Ishikawa (cell line): ENCODE measurements around the gene FDXR.

Experiments
- CEBPB ChIP-seq: IDR thresholded peaks from 2 replicates; pipeline ENCODE4 v1.6.1; 2012
- CREB1 ChIP-seq: IDR thresholded peaks from 2 replicates; pipeline ENCODE4 v1.6.1; 2012; ENCODE audit warnings: low read depth
- EGR1 ChIP-seq: IDR thresholded peaks from 2 replicates; pipeline ENCODE4 v1.6.1; 2012
- EP300 ChIP-seq: IDR thresholded peaks from 2 replicates; pipeline ENCODE4 v1.6.1; 2012; ENCODE audit warnings: borderline replicate concordance
- FOXM1 ChIP-seq: IDR thresholded peaks from 2 replicates; pipeline ENCODE4 v1.6.1; 2012; ENCODE audit warnings: low read depth, borderline replicate concordance
- NFIC ChIP-seq: IDR thresholded peaks from 2 replicates; pipeline ENCODE4 v1.6.1; 2012
- RAD21 ChIP-seq: IDR thresholded peaks from 2 replicates; pipeline ENCODE4 v1.6.1; 2012; ENCODE audit warnings: low read depth
- TAF1 ChIP-seq: IDR thresholded peaks from 2 replicates; pipeline ENCODE4 v1.6.1; 2012; ENCODE audit warnings: low read depth, mild to moderate bottlenecking
- TCF12 ChIP-seq: IDR thresholded peaks from 2 replicates; pipeline ENCODE4 v1.6.1; 2012; ENCODE audit warnings: low read depth
- TEAD4 ChIP-seq: IDR thresholded peaks from 2 replicates; pipeline ENCODE4 v1.6.1; 2012
- YY1 ChIP-seq: IDR thresholded peaks from 2 replicates; pipeline ENCODE4 v1.6.1; 2012; ENCODE audit warnings: low read depth
- ZBTB7A ChIP-seq: IDR thresholded peaks from 2 replicates; pipeline ENCODE4 v1.6.1; 2012; ENCODE audit warnings: low read depth
- TF ChIP-seq, protein P1 (sequence below): IDR thresholded peaks from 2 replicates; pipeline ENCODE4 v1.6.1; 2012
- TF ChIP-seq, protein P2 (sequence below): IDR thresholded peaks from 2 replicates; pipeline ENCODE4 v1.6.1; 2012; ENCODE audit warnings: low read depth, mild to moderate bottlenecking
- TF ChIP-seq, protein P3 (sequence below): IDR thresholded peaks from 2 replicates; pipeline ENCODE4 v1.6.1; 2012

FDXR gene

DNA sequence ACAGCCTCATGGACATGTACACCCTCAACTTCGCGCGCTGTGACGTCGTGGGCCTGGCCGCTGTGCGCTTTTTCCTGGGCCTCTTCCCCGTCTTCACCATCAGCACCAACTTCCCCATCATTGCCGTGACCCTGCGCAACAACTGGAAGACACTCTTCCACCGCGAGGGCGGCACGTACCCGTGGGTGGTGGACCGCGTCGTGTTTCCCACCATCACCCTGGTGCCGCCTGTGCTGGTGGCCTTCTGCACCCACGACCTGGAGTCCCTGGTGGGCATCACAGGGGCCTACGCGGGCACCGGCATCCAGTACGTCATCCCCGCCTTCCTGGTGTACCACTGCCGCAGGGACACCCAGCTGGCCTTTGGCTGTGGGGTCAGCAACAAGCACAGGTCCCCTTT is 36.6 kb downstream of the FDXR start:
- TF ChIP-seq, protein P1, sequence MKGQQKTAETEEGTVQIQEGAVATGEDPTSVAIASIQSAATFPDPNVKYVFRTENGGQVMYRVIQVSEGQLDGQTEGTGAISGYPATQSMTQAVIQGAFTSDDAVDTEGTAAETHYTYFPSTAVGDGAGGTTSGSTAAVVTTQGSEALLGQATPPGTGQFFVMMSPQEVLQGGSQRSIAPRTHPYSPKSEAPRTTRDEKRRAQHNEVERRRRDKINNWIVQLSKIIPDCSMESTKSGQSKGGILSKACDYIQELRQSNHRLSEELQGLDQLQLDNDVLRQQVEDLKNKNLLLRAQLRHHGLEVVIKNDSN = no peak
- TF ChIP-seq YY1 (no peak), EP300 (no peak), TCF12 (no peak), CREB1 (no peak), TEAD4 (no peak), CEBPB (no peak), ZBTB7A (no peak), NFIC (no peak), EGR1 (no peak), FOXM1 (no peak), TAF1 (no peak), RAD21 (no peak)
- TF ChIP-seq, protein P2, sequence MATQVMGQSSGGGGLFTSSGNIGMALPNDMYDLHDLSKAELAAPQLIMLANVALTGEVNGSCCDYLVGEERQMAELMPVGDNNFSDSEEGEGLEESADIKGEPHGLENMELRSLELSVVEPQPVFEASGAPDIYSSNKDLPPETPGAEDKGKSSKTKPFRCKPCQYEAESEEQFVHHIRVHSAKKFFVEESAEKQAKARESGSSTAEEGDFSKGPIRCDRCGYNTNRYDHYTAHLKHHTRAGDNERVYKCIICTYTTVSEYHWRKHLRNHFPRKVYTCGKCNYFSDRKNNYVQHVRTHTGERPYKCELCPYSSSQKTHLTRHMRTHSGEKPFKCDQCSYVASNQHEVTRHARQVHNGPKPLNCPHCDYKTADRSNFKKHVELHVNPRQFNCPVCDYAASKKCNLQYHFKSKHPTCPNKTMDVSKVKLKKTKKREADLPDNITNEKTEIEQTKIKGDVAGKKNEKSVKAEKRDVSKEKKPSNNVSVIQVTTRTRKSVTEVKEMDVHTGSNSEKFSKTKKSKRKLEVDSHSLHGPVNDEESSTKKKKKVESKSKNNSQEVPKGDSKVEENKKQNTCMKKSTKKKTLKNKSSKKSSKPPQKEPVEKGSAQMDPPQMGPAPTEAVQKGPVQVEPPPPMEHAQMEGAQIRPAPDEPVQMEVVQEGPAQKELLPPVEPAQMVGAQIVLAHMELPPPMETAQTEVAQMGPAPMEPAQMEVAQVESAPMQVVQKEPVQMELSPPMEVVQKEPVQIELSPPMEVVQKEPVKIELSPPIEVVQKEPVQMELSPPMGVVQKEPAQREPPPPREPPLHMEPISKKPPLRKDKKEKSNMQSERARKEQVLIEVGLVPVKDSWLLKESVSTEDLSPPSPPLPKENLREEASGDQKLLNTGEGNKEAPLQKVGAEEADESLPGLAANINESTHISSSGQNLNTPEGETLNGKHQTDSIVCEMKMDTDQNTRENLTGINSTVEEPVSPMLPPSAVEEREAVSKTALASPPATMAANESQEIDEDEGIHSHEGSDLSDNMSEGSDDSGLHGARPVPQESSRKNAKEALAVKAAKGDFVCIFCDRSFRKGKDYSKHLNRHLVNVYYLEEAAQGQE = no peak
- TF ChIP-seq, protein P3, sequence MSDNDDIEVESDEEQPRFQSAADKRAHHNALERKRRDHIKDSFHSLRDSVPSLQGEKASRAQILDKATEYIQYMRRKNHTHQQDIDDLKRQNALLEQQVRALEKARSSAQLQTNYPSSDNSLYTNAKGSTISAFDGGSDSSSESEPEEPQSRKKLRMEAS = no peak

DNA sequence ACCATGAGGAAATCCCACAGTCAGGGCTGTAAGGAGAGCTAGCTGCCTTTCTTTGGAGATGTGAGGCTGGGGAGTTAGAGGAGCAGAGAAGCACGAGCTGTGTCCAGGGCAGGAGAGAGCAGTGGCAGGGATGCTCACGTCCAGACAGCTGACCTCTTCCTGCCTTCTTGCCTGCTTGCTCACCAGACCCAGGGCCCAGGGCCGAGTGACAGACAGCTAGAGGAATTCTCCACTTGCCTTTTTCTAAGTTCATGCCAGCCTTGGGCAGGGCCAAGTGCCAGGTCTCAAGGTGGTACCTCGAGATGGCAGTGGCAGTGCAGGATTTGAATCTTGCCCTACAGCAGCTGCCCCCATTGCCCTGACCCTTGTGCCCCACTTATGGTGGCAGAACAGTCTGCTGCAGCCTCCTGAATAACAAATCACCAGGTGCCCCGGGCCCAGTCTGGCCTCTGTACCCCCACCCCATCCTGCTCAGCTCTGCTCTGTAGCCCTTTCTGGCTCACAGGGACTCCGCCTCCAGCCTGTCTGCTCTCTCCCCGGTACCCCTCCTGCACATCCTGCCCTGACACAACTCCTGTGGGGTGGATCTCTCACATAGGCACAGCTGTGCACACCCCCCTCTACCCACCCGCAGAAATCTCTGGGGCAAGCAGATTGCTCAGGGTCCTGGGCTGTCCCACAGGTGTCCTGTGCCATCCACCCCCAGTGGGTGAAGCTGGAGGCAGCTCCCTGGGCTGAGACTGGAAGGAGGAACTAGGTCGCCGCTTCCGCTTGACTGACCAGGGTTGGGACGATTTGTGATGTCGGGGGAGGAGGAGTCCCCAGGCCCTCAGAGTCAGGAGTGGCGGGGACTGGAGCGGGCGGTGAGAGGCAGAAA is 39.1 kb downstream of the FDXR start:
- TF ChIP-seq TAF1 = no peak
- no peak for TF ChIP-seq CEBPB
- TF ChIP-seq, protein P1 = no peak
- TF ChIP-seq TEAD4 = no peak
- TF ChIP-seq YY1 = no peak
- TF ChIP-seq NFIC = no peak
- TF ChIP-seq TCF12 = no peak
- TF ChIP-seq EP300 = no peak
- no peak for TF ChIP-seq EGR1
- TF ChIP-seq ZBTB7A = no peak
- TF ChIP-seq, protein P3 = no peak
- no peak for TF ChIP-seq FOXM1
- no peak for TF ChIP-seq RAD21
- TF ChIP-seq, protein P2 = no peak
- TF ChIP-seq CREB1 = no peak

DNA sequence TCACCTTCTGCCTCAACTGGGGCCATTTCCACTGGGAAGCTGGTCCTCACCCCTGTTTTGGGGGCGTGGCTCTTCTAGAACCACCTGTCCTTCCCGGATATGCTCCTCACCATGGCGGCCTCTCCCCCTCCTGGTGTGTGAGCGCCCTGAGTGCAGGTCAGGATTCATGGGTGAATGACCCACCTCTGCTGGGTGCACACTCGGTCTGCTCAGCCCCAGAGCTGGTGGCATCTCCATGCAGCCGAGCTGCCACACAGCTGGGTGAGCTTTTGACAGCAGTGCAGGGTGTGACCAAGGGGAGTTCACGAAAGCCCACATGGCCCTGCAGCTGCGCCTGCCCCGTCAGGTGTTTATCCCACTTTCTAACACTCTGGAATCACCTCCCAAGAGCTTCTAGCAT is 40.4 kb downstream of the FDXR start:
- no peak for TF ChIP-seq EGR1
- no peak for TF ChIP-seq YY1
- no peak for TF ChIP-seq FOXM1
- TF ChIP-seq TAF1 = no peak
- no peak for TF ChIP-seq TCF12
- no peak for TF ChIP-seq EP300
- no peak for TF ChIP-seq CREB1
- TF ChIP-seq TEAD4 = no peak
- TF ChIP-seq, protein P3 = no peak
- TF ChIP-seq, protein P1 = no peak
- TF ChIP-seq NFIC = no peak
- TF ChIP-seq ZBTB7A = no peak
- no peak for TF ChIP-seq CEBPB
- TF ChIP-seq, protein P2 = no peak
- TF ChIP-seq RAD21 = no peak
